Heart right ventricle (tissue), 16 donors: Measurements from ENCODE around the gene EPB41L3. TPM values are rescaled to one million over a fixed set of nuclear protein-coding genes. Genes with fewer than 3 reads are reported as not detected.
A peak's percentile ranks its signal among the peaks of the same experiment; 100 is the strongest.

Experiments used
- ATAC-seq, 8 donors: fragments of 200-7000 bp; cut with Tn5 transposase; one replicate each; pipeline ENCODE4 v1.9.1; 2020; ENCODE audit warnings: mild to moderate bottlenecking in 8 of 8, moderate library complexity in 8 of 8, moderate number of reproducible peaks in 1 of 8
- DNase-seq, 2 donors: peaks; one replicate each; pipeline ENCODE4 v3.0.0-alpha.2; 2020
- H3K27ac ChIP-seq, 10 donors: fragments of 200-600 bp; sonication (generic) in 2 of 10; one replicate each; pipeline versions ENCODE4 v1.5.0 to v1.8.0; 2020 to 2022; ENCODE audit warnings: mild to moderate bottlenecking in 3 of 10
- H3K27me3 ChIP-seq, 7 donors: fragments of 200-600 bp; one replicate each; pipeline ENCODE4 v1.8.0; 2021 to 2022; ENCODE audit warnings: mild to moderate bottlenecking in 2 of 7
- H3K36me3 ChIP-seq, 9 donors: fragments of 200-600 bp; sonication (generic) in 1 of 9; one replicate each; pipeline versions ENCODE4 v1.5.0 to v1.8.0; 2020 to 2022; ENCODE audit warnings: mild to moderate bottlenecking in 2 of 9
- H3K4me1 ChIP-seq, 9 donors: fragments of 200-600 bp; sonication (generic) in 1 of 9; one replicate each; pipeline versions ENCODE4 v1.5.0 to v1.8.0; 2020 to 2022; ENCODE audit warnings: mild to moderate bottlenecking in 4 of 9
- H3K4me3 ChIP-seq, 10 donors: fragments of 200-600 bp; sonication (generic) in 2 of 10; one replicate each; pipeline versions ENCODE4 v1.5.0 to v1.8.0; 2020 to 2022; ENCODE audit warnings: mild to moderate bottlenecking in 7 of 10, moderate library complexity in 2 of 10
- H3K9me3 ChIP-seq, 11 donors: fragments of 200-600 bp in 10 of 11; sonication (generic) in 2 of 11; one replicate each; pipeline versions ENCODE4 v1.5.0 to v1.8.0; 2013 to 2022; ENCODE audit warnings: mild to moderate bottlenecking in 2 of 11, control low read depth in 1 of 11, moderate library complexity in 1 of 11
- CTCF ChIP-seq, 9 donors: fragments of 200-600 bp; sonication (generic) in 2 of 9; IDR thresholded peaks; one replicate each; pipeline versions ENCODE4 v1.5.0 to v1.8.0; 2021 to 2022; ENCODE audit warnings: antibody characterized with exemption in 9 of 9, mild to moderate bottlenecking in 5 of 9, moderate library complexity in 1 of 9
- WGBS, 2 donors: extraction: QIAGEN DNeasy Blood & Tissue Kit; methylation state at CpG; one replicate each; pipeline ENCODE4 v1.1.7; 2013; ENCODE audit warnings: inconsistent platforms in 1 of 2; 5-methylcytosine and 5-hydroxymethylcytosine counted together
- intact Hi-C, 10 donors: fragments of 100-400 bp; cut with DNase I; formaldehyde crosslinking; loops; one replicate each; pipeline versions ENCODE4 v1.11.1 to v1.14.2; 2022
- polyA plus RNA-seq, 2 donors: library from polyadenylated mRNA; stranded (reverse); fragments of 200-250 nt; gene quantifications; one replicate each; pipeline ENCODE4 v1.2.3, GENCODE V29; 2013
- total RNA-seq, 10 donors: library from RNA; stranded (reverse); fragmentation: NEBNext Ultra II Directional in 3 of 10; extraction: Animal tissue kit (Norgen Biotek cat#: 25700) in 3 of 10; gene quantifications; one replicate each; pipeline versions ENCODE4 v1.2.1 to v1.2.4, GENCODE V29; 2021 to 2023
- donor health status: Arrhythmogenic right ventricular cardiomyopathy.
- donor health status: ischemic (EF 13 %, LVEDD 7.1; RV severe dilation, severe dysfunction).
- donor health status: healthy with polysubstance abuse.
- donor health status: DM: no; HTN: yes; CAD: no.
- donor health status: DM: no; HTN: no; CAD: no.
- donor health status: ischemic (EF 25% LVEDD 6.9; RV normal size, moderate dysfunction).
- donor health status: ischemic (EF 25% LVEDD 5.7; RV mildly dilated, moderate dysfunction).
- donor health status: healthy.
- donor health status: DM: yes; HTN: yes; CAD: no.
- donor health status: Ischemic cardiomyopathy.
- donor health status: ischemic (EF 35%, LVEDD 5.7; RV mildly dilated, moderate dysfunction).
- donor health status: nonischemic (EF 11% LVEDD 7.7; RV severe dilation, severe dysfunction).
- donor health status: DM: yes; HTN: yes; CAD: no.
- donor health status: PGD.
- donor health status: ischemic (EF 29% LVEDD 5.4; RV normal size, mild dysfunction).
- donor health status: nonischemic (EF 23%, LVEDD 6.1; RV moderate dilation, normal function).

Gene EPB41L3
- total and polyA plus RNA-seq, 12 donors = 2.9 to 29.1 (median 6.3) TPM

DNA sequence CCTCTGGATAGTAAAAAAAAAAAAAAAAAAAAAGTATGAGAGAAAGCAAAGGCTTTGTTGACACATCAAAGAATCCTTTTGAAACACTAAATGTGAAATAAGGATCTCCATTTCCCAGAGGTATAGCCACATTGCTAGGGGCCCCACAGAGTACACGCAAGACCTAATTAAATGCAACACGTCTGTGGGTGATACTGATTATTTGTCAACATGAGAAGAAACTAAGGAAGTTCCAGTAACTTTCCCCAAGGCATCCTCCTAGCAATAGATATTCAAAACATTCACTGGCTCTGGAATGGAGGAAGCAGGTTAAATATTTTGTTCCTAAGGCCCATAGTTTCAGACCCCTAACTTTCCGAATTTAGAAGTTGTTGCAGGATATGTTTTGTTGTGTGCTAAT is 24.6 kb upstream of the EPB41L3 start:
- Histone ChIP-seq H3K4me1 (peaks cover 0 to 8% (median 0%) of the 10 kb centered on the region in 9 donors), H3K27me3 (no peaks in the 10 kb centered on the region), H3K9me3 (no peaks in the 10 kb centered on the region), H3K27ac (no peak overlapping the region), H3K4me3 (no peak overlapping the region), H3K36me3 (no peaks in the 10 kb centered on the region)
- TF ChIP-seq CTCF (IDR thresholded peaks at IDR 0.05) = no peak
- 71 to 73% methylated on average over 3 of the region's 3 CpGs for WGBS, 2 donors
- no peak for DNase-seq
- ATAC-seq = no peak
- intact Hi-C loops = no loop called here

DNA sequence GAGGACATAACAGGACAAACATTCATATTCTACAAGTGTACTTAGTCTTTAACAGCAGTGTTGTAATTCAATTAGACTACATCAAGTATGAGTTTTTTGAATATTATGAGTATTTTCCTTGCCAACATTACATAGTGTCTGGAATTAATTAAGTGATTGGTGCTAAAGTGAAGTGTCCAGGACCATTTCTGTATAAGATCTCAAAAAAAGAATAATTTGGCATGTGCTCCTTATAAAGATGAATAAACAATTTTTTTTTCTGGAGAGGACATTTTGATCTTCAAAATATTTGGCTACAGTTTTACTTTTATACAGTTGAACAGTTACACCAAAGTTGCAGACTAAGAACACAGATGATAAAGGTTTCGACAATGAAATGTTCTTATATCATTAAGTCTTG is 15.1 kb upstream of the EPB41L3 start:
- Histone ChIP-seq H3K27ac (no peak overlapping the region), H3K4me1 (peaks cover 0 to 5% (median 0%) of the 10 kb centered on the region in 9 donors), H3K9me3 (no peaks in the 10 kb centered on the region), H3K4me3 (no peak overlapping the region), H3K27me3 (peaks cover 0 to 9% (median 0%) of the 10 kb centered on the region in 7 donors), H3K36me3 (no peaks in the 10 kb centered on the region)
- no peak for DNase-seq
- intact Hi-C loops = loop anchor here in 1 of 10 donors (10.0 kb wide), 1 partner anchor 104 kb away; no protein-coding TSS in a partner anchor
- peak in 1 of 8 donors; percentile 23 for ATAC-seq
- WGBS, 2 donors = 78 to 82% methylated on average over 1 of the region's 1 CpG
- TF ChIP-seq CTCF (IDR thresholded peaks at IDR 0.05) = no peak

DNA sequence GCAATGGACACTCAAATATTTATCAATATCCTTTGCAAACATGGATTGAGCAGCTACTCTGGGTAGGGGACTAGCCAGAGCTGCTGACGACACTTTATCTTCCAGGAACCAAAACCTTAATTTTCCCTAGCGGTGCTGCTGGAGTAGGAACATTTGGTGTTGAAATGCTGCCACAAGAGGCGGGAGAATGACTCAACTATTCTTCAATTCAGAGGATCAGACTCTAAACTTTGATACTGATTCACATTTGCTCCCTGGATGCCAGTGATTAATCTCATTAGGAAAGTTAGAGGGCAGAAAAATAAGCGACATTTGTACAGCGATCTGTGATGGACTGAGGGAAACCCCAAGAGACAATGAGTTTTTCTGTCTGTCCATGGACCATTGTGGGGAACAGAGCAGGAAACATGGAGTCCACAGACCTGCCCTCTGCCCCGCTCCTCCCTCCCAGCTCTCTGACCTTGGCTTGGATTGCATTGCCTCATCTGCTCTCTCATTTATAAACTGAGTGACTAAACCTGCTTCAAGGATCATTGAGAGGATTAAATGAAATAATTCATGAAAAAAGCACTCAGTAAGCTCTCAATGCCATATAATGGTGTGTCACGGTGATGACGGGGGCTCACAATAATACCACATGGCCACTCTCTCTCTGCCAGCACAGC is 12.6 kb upstream of the EPB41L3 start:
- peak in 1 of 2 donors; percentile 39 for DNase-seq
- peak in 1 of 9 donors; percentile 8 for TF ChIP-seq CTCF (IDR thresholded peaks at IDR 0.05)
- Histone ChIP-seq H3K36me3 (no peaks in the 10 kb centered on the region), H3K27me3 (peaks cover 0 to 9% (median 0%) of the 10 kb centered on the region in 7 donors), H3K9me3 (no peaks in the 10 kb centered on the region), H3K4me3 (no peak overlapping the region), H3K27ac (peak overlapping the region in 2 of 10 donors; percentile 8 to 71), H3K4me1 (peaks cover 0 to 5% (median 0%) of the 10 kb centered on the region in 9 donors)
- WGBS, 2 donors = 67 to 72% methylated on average over 8 of the region's 8 CpGs
- intact Hi-C loops = loop anchor here in 1 of 10 donors (10.0 kb wide), 1 partner anchor 102 kb away; no protein-coding TSS in a partner anchor
- ATAC-seq = peak in 5 of 8 donors; percentile 61 to 91 (median 67)

GRCh38 chr18:5554629-5555028 is 10.8 kb upstream of the EPB41L3 start:
- H3K36me3 ChIP-seq = no peaks in the 10 kb centered on the region
- peaks cover 0 to 5% (median 0%) of the 10 kb centered on the region in 9 donors for H3K4me1 ChIP-seq
- H3K9me3 ChIP-seq = no peaks in the 10 kb centered on the region
- no peak overlapping the region for H3K4me3 ChIP-seq
- TF ChIP-seq CTCF (IDR thresholded peaks at IDR 0.05) = no peak
- intact Hi-C loops = loop anchor here in 1 of 10 donors (10.0 kb wide), 1 partner anchor 100 kb away; no protein-coding TSS in a partner anchor
- ATAC-seq (no peak), DNase-seq (no peak)
- 95 to 100% methylated on average over 4 of the region's 4 CpGs for WGBS, 2 donors
- H3K27ac ChIP-seq = no peak overlapping the region
- peaks cover 0 to 9% (median 0%) of the 10 kb centered on the region in 7 donors for H3K27me3 ChIP-seq
